ENCODE results near the gene TNPO2. TPM values are rescaled to one million over a fixed set of nuclear protein-coding genes. Genes with fewer than 3 reads are reported as not detected.
"Not testable (repeated sequence)": the region's sequence is repeated elsewhere in the genome, so short reads cannot be mapped to it uniquely, and the experiment has no call there.

Gene TNPO2
- total and polyA plus RNA-seq, 5 experiments from 2014 or later: 2.0 to 81.7 (median 3.1) TPM

GRCh38 chr19:12698138-12698537 lies 25.6 kb downstream of the TNPO2 start:
- ATAC-seq (no peak), DNase-seq (no peak)
- Mint-ChIP-seq H3K4me3 (peak overlapping the region; percentile 34 to 88 (median 74)), H3K27me3 (no peaks in the 10 kb centered on the region), H3K27ac (peak overlapping the region in 8 of 10 donors; percentile 65 to 87 (median 83)), H3K36me3 (peaks cover 0 to 23% (median 3%) of the 10 kb centered on the region in 3 donors), H3K9me3 (no peaks in the 10 kb centered on the region), H3K4me1 (peaks cover 5 to 19% (median 8%) of the 10 kb centered on the region in 4 donors)
- POLR2A ChIA-PET: no interaction called here

GRCh38 chr19:12697425-12697824 lies 26.3 kb downstream of the TNPO2 start:
- H3K4me1 Mint-ChIP-seq: peaks cover 4 to 19% (median 8%) of the 10 kb centered on the region in 4 donors
- ATAC-seq, DNase-seq: not testable (repeated sequence)

GRCh38 chr19:12696366-12697335 lies 27.1 kb downstream of the TNPO2 start, which contains the start of gene FBXW9:
TSS of gene FBXW9 (minus strand) at chr19:12696631. CDS start at chr19:12696581, 50 bp downstream.
- POLR2A ChIA-PET: interaction anchor here (0.5 to 3.2 kb wide), 22 partner anchors 10 to 219 kb away, joined by 3 to 19 read pairs (median 4); partner anchors contain the start of genes DHPS, GCDH, JUNB and TNPO2
- Mint-ChIP-seq H3K4me3 (peak within 1 kb of the TSS; percentile 87 to 96 (median 92)), H3K27me3 (no peaks in the 10 kb centered on the region)

More at GRCh38 chr19:12697425-12697824, 26.3 kb downstream of the TNPO2 start:
- not testable (repeated sequence) for H3K9me3 Mint-ChIP-seq, H3K27me3 Mint-ChIP-seq
- peak overlapping the region in 7 of 10 donors; percentile 19 to 88 (median 34) for H3K4me3 Mint-ChIP-seq
- peaks cover 0 to 17% (median 0%) of the 10 kb centered on the region in 3 donors for H3K36me3 Mint-ChIP-seq
- peak overlapping the region in 6 of 10 donors; percentile 32 to 99 (median 78) for H3K27ac Mint-ChIP-seq
- POLR2A ChIA-PET: interaction anchor here (0.9 to 3.2 kb wide), 7 partner anchors 16 to 96 kb away, joined by 3 to 19 read pairs (median 5); partner anchors contain the start of genes DHPS, JUNB and TRIR

GRCh38 chr19:12695997-12696365 lies 27.8 kb downstream of the TNPO2 start:
- Mint-ChIP-seq H3K36me3 (peaks cover 0 to 4% (median 0%) of the 10 kb centered on the region in 3 donors), H3K27ac (peak overlapping the region in 7 of 10 donors; percentile 75 to 99 (median 98)), H3K9me3 (no peaks in the 10 kb centered on the region), H3K27me3 (no peaks in the 10 kb centered on the region), H3K4me1 (peaks cover 4 to 19% (median 8%) of the 10 kb centered on the region in 4 donors), H3K4me3 (peak overlapping the region; percentile 87 to 96 (median 92))
- no peak for DNase-seq
- ATAC-seq: peak; percentile 26 to 34
- POLR2A ChIA-PET: interaction anchor here (0.8 to 3.2 kb wide), 14 partner anchors 10 to 195 kb away, joined by 3 to 19 read pairs (median 4); partner anchors contain the start of genes DHPS, GCDH, JUNB and TNPO2

More at GRCh38 chr19:12696366-12697335, 27.1 kb downstream of the TNPO2 start, which contains the start of gene FBXW9:
- no peaks in the 10 kb centered on the region for H3K9me3 Mint-ChIP-seq
- DNase-seq (peak; percentile 94 to 99 (median 97)), ATAC-seq (peak; percentile 92 to 96)
- peak within 1 kb of the TSS; percentile 93 to 99 (median 97) for H3K27ac Mint-ChIP-seq
- peaks cover 0 to 11% (median 0%) of the 10 kb centered on the region in 3 donors for H3K36me3 Mint-ChIP-seq
- H3K4me1 Mint-ChIP-seq: peaks cover 4 to 19% (median 8%) of the 10 kb centered on the region in 4 donors

GRCh38 chr19:12695514-12695913 lies 28.2 kb downstream of the TNPO2 start:
- H3K27me3 Mint-ChIP-seq: no peaks in the 10 kb centered on the region
- H3K36me3 Mint-ChIP-seq: no peaks in the 10 kb centered on the region
- POLR2A ChIA-PET: interaction anchor here (1.0 to 3.2 kb wide), 5 partner anchors 10 to 38 kb away, joined by 3 to 19 read pairs (median 8); partner anchors contain the start of gene DHPS
- ATAC-seq (no peak), DNase-seq (no peak)
- peak overlapping the region in 5 of 10 donors; percentile 75 to 86 (median 78) for H3K27ac Mint-ChIP-seq
- H3K9me3 Mint-ChIP-seq: no peaks in the 10 kb centered on the region
- H3K4me3 Mint-ChIP-seq: peak overlapping the region; percentile 72 to 96 (median 88)
- H3K4me1 Mint-ChIP-seq: peaks cover 4 to 19% (median 8%) of the 10 kb centered on the region in 4 donors

- no peak for ATAC-seq
- POLR2A ChIA-PET: interaction anchor here (1.0 to 3.2 kb wide), 5 partner anchors 10 to 39 kb away, joined by 3 to 19 read pairs (median 8); partner anchors contain the start of gene DHPS
- DNase-seq: no peak
These were observed 28.6 kb downstream of the TNPO2 start for GRCh38 chr19:12695096-12695495.

GRCh38 chr19:12694641-12695040 lies 29.1 kb downstream of the TNPO2 start:
- Mint-ChIP-seq H3K4me3 (peak overlapping the region in 3 of 10 donors; percentile 9 to 40 (median 20)), H3K36me3 (no peaks in the 10 kb centered on the region), H3K4me1 (peaks cover 4 to 19% (median 8%) of the 10 kb centered on the region in 4 donors), H3K27me3 (no peaks in the 10 kb centered on the region), H3K9me3 (no peaks in the 10 kb centered on the region), H3K27ac (no peak overlapping the region)
- ATAC-seq (no peak), DNase-seq (no peak)
- POLR2A ChIA-PET: interaction anchor here (1.0 to 3.2 kb wide), 3 partner anchors 13 to 39 kb away, joined by 3 to 19 read pairs (median 4); partner anchors contain the start of gene DHPS

More at GRCh38 chr19:12695096-12695495, 28.6 kb downstream of the TNPO2 start:
- no peaks in the 10 kb centered on the region for H3K9me3 Mint-ChIP-seq
- H3K27me3 Mint-ChIP-seq: no peaks in the 10 kb centered on the region
- H3K36me3 Mint-ChIP-seq: no peaks in the 10 kb centered on the region
- no peak overlapping the region for H3K27ac Mint-ChIP-seq
- H3K4me1 Mint-ChIP-seq: peaks cover 4 to 19% (median 8%) of the 10 kb centered on the region in 4 donors
- peak overlapping the region in 4 of 10 donors; percentile 9 to 63 (median 35) for H3K4me3 Mint-ChIP-seq

GRCh38 chr19:12692960-12693359 lies 30.8 kb downstream of the TNPO2 start:
- no peak for DNase-seq
- Mint-ChIP-seq H3K27me3 (no peaks in the 10 kb centered on the region), H3K36me3 (no peaks in the 10 kb centered on the region), H3K9me3 (no peaks in the 10 kb centered on the region), H3K4me1 (peaks cover 1 to 17% (median 6%) of the 10 kb centered on the region in 4 donors), H3K27ac (no peak overlapping the region), H3K4me3 (no peak overlapping the region)
- POLR2A ChIA-PET: interaction anchor here (1.1 kb wide), 1 partner anchor 180 kb away, joined by 4 read pairs; no protein-coding TSS in a partner anchor
- ATAC-seq: no peak

GRCh38 chr19:12689581-12690216 lies 34.0 kb downstream of the TNPO2 start:
- Mint-ChIP-seq H3K4me3 (no peak overlapping the region), H3K9me3 (no peaks in the 10 kb centered on the region), H3K36me3 (no peaks in the 10 kb centered on the region), H3K4me1 (peaks cover 0 to 4% (median 0%) of the 10 kb centered on the region in 4 donors), H3K27ac (no peak overlapping the region), H3K27me3 (no peaks in the 10 kb centered on the region)
- POLR2A ChIA-PET: no interaction called here
- no peak for DNase-seq
- ATAC-seq: no peak

GRCh38 chr19:12689012-12689411 lies 34.7 kb downstream of the TNPO2 start:
- Mint-ChIP-seq H3K27me3 (no peaks in the 10 kb centered on the region), H3K9me3 (peaks cover 0 to under 1% (median 0%) of the 10 kb centered on the region in 9 donors), H3K36me3 (no peaks in the 10 kb centered on the region), H3K27ac (no peak overlapping the region), H3K4me3 (no peak overlapping the region), H3K4me1 (peaks cover 0 to under 1% (median 0%) of the 10 kb centered on the region in 4 donors)
- POLR2A ChIA-PET: no interaction called here
- DNase-seq (no peak), ATAC-seq (no peak)

- ATAC-seq (no peak), DNase-seq (no peak)
- H3K36me3 Mint-ChIP-seq: no peaks in the 10 kb centered on the region
- peaks cover 0 to 2% (median 0%) of the 10 kb centered on the region in 9 donors for H3K9me3 Mint-ChIP-seq
- H3K4me3 Mint-ChIP-seq: peak within 1 kb of the TSS in 1 of 10 donors; percentile 14
- no peak within 1 kb of the TSS for H3K27ac Mint-ChIP-seq
- peaks cover 0 to 5% (median under 1%) of the 10 kb centered on the region in 4 donors for H3K4me1 Mint-ChIP-seq
- POLR2A ChIA-PET: interaction anchor here (0.6 to 0.7 kb wide), 3 partner anchors 25 to 497 kb away, joined by 3 to 4 read pairs (median 3); partner anchors contain the start of gene HOOK2
- H3K27me3 Mint-ChIP-seq: no peaks in the 10 kb centered on the region
These were observed 36.1 kb downstream of the TNPO2 start, which contains the start of gene GNG14 for GRCh38 chr19:12687496-12688196. TSS of gene GNG14 (plus strand) at chr19:12687998. CDS start at chr19:12688049, 51 bp downstream.
